Heart right ventricle (tissue), 16 donors: ENCODE data around the gene TMEM132D. TPM values are rescaled to one million over a fixed set of nuclear protein-coding genes. Genes with fewer than 3 reads are reported as not detected.

Experiments
- ATAC-seq, 8 donors: fragments of 200-7000 bp; cut with Tn5 transposase; one replicate each; pipeline ENCODE4 v1.9.1; 2020; ENCODE audit warnings: mild to moderate bottlenecking in 8 of 8, moderate library complexity in 8 of 8, moderate number of reproducible peaks in 1 of 8
- DNase-seq, 2 donors: peaks; one replicate each; pipeline ENCODE4 v3.0.0-alpha.2; 2020
- H3K27ac ChIP-seq, 10 donors: fragments of 200-600 bp; sonication (generic) in 2 of 10; one replicate each; pipeline versions ENCODE4 v1.5.0 to v1.8.0; 2020 to 2022; ENCODE audit warnings: mild to moderate bottlenecking in 3 of 10
- H3K27me3 ChIP-seq, 7 donors: fragments of 200-600 bp; one replicate each; pipeline ENCODE4 v1.8.0; 2021 to 2022; ENCODE audit warnings: mild to moderate bottlenecking in 2 of 7
- H3K36me3 ChIP-seq, 9 donors: fragments of 200-600 bp; sonication (generic) in 1 of 9; one replicate each; pipeline versions ENCODE4 v1.5.0 to v1.8.0; 2020 to 2022; ENCODE audit warnings: mild to moderate bottlenecking in 2 of 9
- H3K4me1 ChIP-seq, 9 donors: fragments of 200-600 bp; sonication (generic) in 1 of 9; one replicate each; pipeline versions ENCODE4 v1.5.0 to v1.8.0; 2020 to 2022; ENCODE audit warnings: mild to moderate bottlenecking in 4 of 9
- H3K4me3 ChIP-seq, 10 donors: fragments of 200-600 bp; sonication (generic) in 2 of 10; one replicate each; pipeline versions ENCODE4 v1.5.0 to v1.8.0; 2020 to 2022; ENCODE audit warnings: mild to moderate bottlenecking in 7 of 10, moderate library complexity in 2 of 10
- H3K9me3 ChIP-seq, 11 donors: fragments of 200-600 bp in 10 of 11; sonication (generic) in 2 of 11; one replicate each; pipeline versions ENCODE4 v1.5.0 to v1.8.0; 2013 to 2022; ENCODE audit warnings: mild to moderate bottlenecking in 2 of 11, control low read depth in 1 of 11, moderate library complexity in 1 of 11
- WGBS, 2 donors: extraction: QIAGEN DNeasy Blood & Tissue Kit; methylation state at CpG; one replicate each; pipeline ENCODE4 v1.1.7; 2013; ENCODE audit warnings: inconsistent platforms in 1 of 2; 5-methylcytosine and 5-hydroxymethylcytosine counted together
- intact Hi-C, 10 donors: fragments of 100-400 bp; cut with DNase I; formaldehyde crosslinking; loops; one replicate each; pipeline versions ENCODE4 v1.11.1 to v1.14.2; 2022
- polyA plus RNA-seq, 2 donors: library from polyadenylated mRNA; stranded (reverse); fragments of 200-250 nt; gene quantifications; one replicate each; pipeline ENCODE4 v1.2.3, GENCODE V29; 2013
- total RNA-seq, 10 donors: library from RNA; stranded (reverse); fragmentation: NEBNext Ultra II Directional in 3 of 10; extraction: Animal tissue kit (Norgen Biotek cat#: 25700) in 3 of 10; gene quantifications; one replicate each; pipeline versions ENCODE4 v1.2.1 to v1.2.4, GENCODE V29; 2021 to 2023
- TF ChIP-seq, protein P1 (sequence below), 9 donors: fragments of 200-600 bp; sonication (generic) in 2 of 9; IDR thresholded peaks; one replicate each; pipeline versions ENCODE4 v1.5.0 to v1.8.0; 2021 to 2022; ENCODE audit warnings: antibody characterized with exemption in 9 of 9, mild to moderate bottlenecking in 5 of 9, moderate library complexity in 1 of 9
- donor health status: Arrhythmogenic right ventricular cardiomyopathy.
- donor health status: ischemic (EF 13 %, LVEDD 7.1; RV severe dilation, severe dysfunction).
- donor health status: healthy with polysubstance abuse.
- donor health status: DM: no; HTN: yes; CAD: no.
- donor health status: DM: no; HTN: no; CAD: no.
- donor health status: ischemic (EF 25% LVEDD 6.9; RV normal size, moderate dysfunction).
- donor health status: ischemic (EF 25% LVEDD 5.7; RV mildly dilated, moderate dysfunction).
- donor health status: healthy.
- donor health status: DM: yes; HTN: yes; CAD: no.
- donor health status: Ischemic cardiomyopathy.
- donor health status: ischemic (EF 35%, LVEDD 5.7; RV mildly dilated, moderate dysfunction).
- donor health status: nonischemic (EF 11% LVEDD 7.7; RV severe dilation, severe dysfunction).
- donor health status: DM: yes; HTN: yes; CAD: no.
- donor health status: PGD.
- donor health status: ischemic (EF 29% LVEDD 5.4; RV normal size, mild dysfunction).
- donor health status: nonischemic (EF 23%, LVEDD 6.1; RV moderate dilation, normal function).

The TMEM132D gene
- total and polyA plus RNA-seq, 12 donors, result not detected

DNA sequence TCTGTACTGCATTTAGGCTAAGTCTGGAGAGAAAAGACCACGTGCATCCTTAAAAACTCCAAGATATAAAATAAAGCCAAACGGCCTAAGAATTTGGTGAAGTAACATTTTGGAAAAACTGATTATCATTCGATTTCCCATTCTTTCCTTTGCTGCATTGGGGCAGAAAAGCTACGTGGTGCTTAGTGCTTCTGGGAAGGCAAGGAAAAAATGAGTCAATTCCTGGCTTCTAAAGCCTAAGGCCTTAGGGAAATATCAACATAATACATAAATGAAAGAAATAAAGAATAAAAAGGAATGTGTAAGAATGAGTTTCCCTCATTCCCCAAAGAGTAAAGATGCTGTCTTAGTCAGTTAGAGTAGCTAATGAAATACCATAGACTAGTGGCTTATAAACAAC lies 530.1 kb downstream of the TMEM132D start:
- intact Hi-C loops, result no loop called here
- TF ChIP-seq, protein P1, sequence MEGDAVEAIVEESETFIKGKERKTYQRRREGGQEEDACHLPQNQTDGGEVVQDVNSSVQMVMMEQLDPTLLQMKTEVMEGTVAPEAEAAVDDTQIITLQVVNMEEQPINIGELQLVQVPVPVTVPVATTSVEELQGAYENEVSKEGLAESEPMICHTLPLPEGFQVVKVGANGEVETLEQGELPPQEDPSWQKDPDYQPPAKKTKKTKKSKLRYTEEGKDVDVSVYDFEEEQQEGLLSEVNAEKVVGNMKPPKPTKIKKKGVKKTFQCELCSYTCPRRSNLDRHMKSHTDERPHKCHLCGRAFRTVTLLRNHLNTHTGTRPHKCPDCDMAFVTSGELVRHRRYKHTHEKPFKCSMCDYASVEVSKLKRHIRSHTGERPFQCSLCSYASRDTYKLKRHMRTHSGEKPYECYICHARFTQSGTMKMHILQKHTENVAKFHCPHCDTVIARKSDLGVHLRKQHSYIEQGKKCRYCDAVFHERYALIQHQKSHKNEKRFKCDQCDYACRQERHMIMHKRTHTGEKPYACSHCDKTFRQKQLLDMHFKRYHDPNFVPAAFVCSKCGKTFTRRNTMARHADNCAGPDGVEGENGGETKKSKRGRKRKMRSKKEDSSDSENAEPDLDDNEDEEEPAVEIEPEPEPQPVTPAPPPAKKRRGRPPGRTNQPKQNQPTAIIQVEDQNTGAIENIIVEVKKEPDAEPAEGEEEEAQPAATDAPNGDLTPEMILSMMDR (IDR thresholded peaks at IDR 0.05), result no peak
- ATAC-seq (no peak), DNase-seq (no peak)
- H3K4me1 ChIP-seq, result no peaks in the 10 kb centered on the region
- H3K27ac ChIP-seq, result no peak overlapping the region
- H3K36me3 ChIP-seq, result no peaks in the 10 kb centered on the region
- H3K9me3 ChIP-seq, result peaks cover 0 to 20% (median 0%) of the 10 kb centered on the region in 11 donors
- 62 to 74% methylated on average over 4 of the region's 4 CpGs for WGBS, 2 donors
- no peaks in the 10 kb centered on the region for H3K27me3 ChIP-seq
- no peak overlapping the region for H3K4me3 ChIP-seq

DNA sequence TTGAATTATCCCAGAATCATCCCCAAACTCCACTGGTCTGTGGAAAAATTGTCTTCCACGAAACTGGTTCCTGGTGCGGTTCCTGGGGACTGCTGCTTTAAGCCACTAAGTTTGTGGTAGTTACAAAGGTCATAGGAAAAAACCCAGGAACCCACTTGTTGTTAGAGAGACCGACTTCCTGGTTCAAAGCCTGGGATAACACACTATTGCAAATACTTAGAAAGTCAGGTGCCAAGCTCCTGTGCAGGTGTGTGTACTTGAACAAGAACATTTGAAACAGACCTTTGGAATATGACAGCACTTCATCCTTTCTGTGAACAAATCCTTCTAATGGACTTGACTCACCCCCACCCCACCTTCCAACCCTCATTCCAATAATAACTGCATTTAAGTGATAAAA lies 530.9 kb downstream of the TMEM132D start:
- Histone ChIP-seq H3K36me3 (no peaks in the 10 kb centered on the region), H3K4me3 (no peak overlapping the region), H3K27ac (no peak overlapping the region), H3K4me1 (no peaks in the 10 kb centered on the region), H3K9me3 (peaks cover 0 to 23% (median 0%) of the 10 kb centered on the region in 11 donors), H3K27me3 (no peaks in the 10 kb centered on the region)
- TF ChIP-seq, protein P1 (IDR thresholded peaks at IDR 0.05), result no peak
- intact Hi-C loops, result no loop called here
- DNase-seq, result no peak
- ATAC-seq, result no peak
- WGBS, 2 donors, result 26 to 35% methylated on average over 3 of the region's 3 CpGs

DNA sequence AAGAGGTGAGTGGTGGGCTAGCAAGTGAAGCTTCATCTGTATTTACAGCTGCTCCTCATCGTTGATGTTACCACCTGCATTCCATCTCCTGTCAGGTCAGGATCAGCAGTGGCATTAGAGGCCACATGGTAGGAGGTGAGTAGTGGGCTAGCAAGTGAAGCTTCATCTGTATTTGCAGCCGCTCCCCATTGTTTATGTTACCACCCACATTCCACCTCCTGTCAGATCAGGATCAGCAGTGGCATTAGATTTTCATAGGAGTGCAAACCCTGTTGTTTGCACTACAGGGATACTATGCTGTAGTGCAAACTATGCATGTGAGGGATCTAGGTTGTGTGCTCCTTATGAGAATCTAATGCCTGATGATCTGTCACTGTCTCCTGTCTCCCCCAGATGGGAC lies 531.5 kb downstream of the TMEM132D start:
- intact Hi-C loops, result no loop called here
- 74 to 79% methylated on average over 2 of the region's 2 CpGs for WGBS, 2 donors

DNA sequence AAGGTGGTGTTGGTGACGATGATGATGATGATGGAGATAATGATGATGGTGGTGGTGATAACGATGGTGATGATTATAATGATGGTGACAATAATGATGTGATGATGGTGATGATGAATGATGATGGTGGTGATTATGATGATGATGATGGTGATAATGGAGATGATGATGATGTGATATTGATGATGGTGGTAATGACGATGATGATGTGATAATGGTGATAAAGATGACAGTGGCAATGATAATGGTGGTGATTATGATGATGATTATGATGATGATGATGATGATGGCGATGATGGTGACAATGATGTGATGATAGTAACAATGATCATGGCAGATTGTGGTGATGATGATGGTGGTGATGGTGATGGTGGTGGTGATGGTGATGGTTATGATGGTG lies 532.6 kb downstream of the TMEM132D start:
- Histone ChIP-seq H3K27me3 (peaks cover 0 to 6% (median 0%) of the 10 kb centered on the region in 7 donors), H3K4me1 (no peaks in the 10 kb centered on the region), H3K27ac (no peak overlapping the region), H3K36me3 (no peaks in the 10 kb centered on the region), H3K4me3 (no peak overlapping the region), H3K9me3 (peaks cover 0 to 22% (median 0%) of the 10 kb centered on the region in 11 donors)
- no peak for DNase-seq
- 65 to 73% methylated on average over 4 of the region's 4 CpGs for WGBS, 2 donors
- no peak for ATAC-seq
- TF ChIP-seq, protein P1 (IDR thresholded peaks at IDR 0.05), result no peak
- intact Hi-C loops, result no loop called here

More for the DNA sequence above, 531.5 kb downstream of the TMEM132D start:
- no peak overlapping the region for H3K4me3 ChIP-seq
- DNase-seq (no peak), ATAC-seq (no peak)
- no peak overlapping the region for H3K27ac ChIP-seq
- H3K27me3 ChIP-seq, result no peaks in the 10 kb centered on the region
- peaks cover 0 to 22% (median 0%) of the 10 kb centered on the region in 11 donors for H3K9me3 ChIP-seq
- H3K36me3 ChIP-seq, result no peaks in the 10 kb centered on the region
- TF ChIP-seq, protein P1 (IDR thresholded peaks at IDR 0.05), result no peak
- no peaks in the 10 kb centered on the region for H3K4me1 ChIP-seq
